Activated T-helper 2 cell treated with anti-CD3 and anti-CD28 coated beads, Interferon-gamma antibody, Interleukin-2, Interleukin-4, amounts not matched to agents 10 μg/mL and 5 μg/mL and 100 μg/mL, durations not matched to agents 14 hours and 24 hours and 36 hours (primary cell): ENCODE results near the gene CIAO1. TPM values are rescaled to one million over a fixed set of nuclear protein-coding genes. Genes with fewer than 3 reads are reported as not detected.

Source experiments
- total RNA-seq: library from RNA; stranded (reverse); gene quantifications from 2 replicates; pipeline ENCODE4 v1.2.3, GENCODE V29; 2022

CIAO1 gene
- total RNA-seq, 1 donor from 2014 or later: 93.9 TPM

Other genes starting within 250 kb of the CIAO1 start
- gene GPAT2, start 231.3 kb upstream of the CIAO1 start, total RNA-seq: 18.0 and 19.1 TPM in 2 replicates
- gene ADRA2B, start 149.7 kb upstream of the CIAO1 start, total RNA-seq: 0.09 and 0.21 TPM in 2 replicates
- 1.3 and 1.5 TPM in 2 replicates for gene ASTL, start 127.7 kb upstream of the CIAO1 start, total RNA-seq
- 238 and 260 TPM in 2 replicates for gene DUSP2, start 120.8 kb upstream of the CIAO1 start, total RNA-seq
- gene STARD7, start 57.4 kb upstream of the CIAO1 start, total RNA-seq: 201 and 206 TPM in 2 replicates
- gene TMEM127, start 228 bp upstream of the CIAO1 start, total RNA-seq: 29.0 and 30.4 TPM in 2 replicates
- 191 TPM in 2 replicates for gene SNRNP200, start 39.3 kb downstream of the CIAO1 start, total RNA-seq
- gene ITPRIPL1, start 59.1 kb downstream of the CIAO1 start, total RNA-seq: 44.8 and 45.0 TPM in 2 replicates
- 62.1 and 63.3 TPM in 2 replicates for gene NCAPH, start 69.5 kb downstream of the CIAO1 start, total RNA-seq
- 0.16 and 0.52 TPM in 2 replicates for gene NEURL3, start 239.1 kb downstream of the CIAO1 start, total RNA-seq